ELR (cell line): ENCODE measurements around the gene VPS33A.
A peak's percentile ranks its signal among the peaks of the same experiment; 100 is the strongest.

ENCODE experiments used
- DNase-seq: peaks from one replicate; pipeline ENCODE4 v3.0.0-alpha.2; 2015; ENCODE audit warnings: low read depth

VPS33A gene

GRCh38 chr12:122250536-122250935, 15.8 kb downstream of the VPS33A start:
- DNase-seq = no peak

- DNase-seq = no peak
These were observed 16.2 kb downstream of the VPS33A start for GRCh38 chr12:122250047-122250446.

- DNase-seq = no peak
These were observed 20.7 kb downstream of the VPS33A start for GRCh38 chr12:122245553-122245952.

- DNase-seq = no peak
These were observed 21.5 kb downstream of the VPS33A start for GRCh38 chr12:122244565-122245371.

GRCh38 chr12:122243965-122244364, 22.3 kb downstream of the VPS33A start:
- DNase-seq = no peak

GRCh38 chr12:122238861-122239260, 27.4 kb downstream of the VPS33A start:
- DNase-seq = no peak

GRCh38 chr12:122235741-122236140, 30.6 kb downstream of the VPS33A start:
- DNase-seq = no peak

- DNase-seq = no peak
These were observed 33.6 kb downstream of the VPS33A start for GRCh38 chr12:122232691-122233090.

- DNase-seq = no peak
These were observed 35.5 kb downstream of the VPS33A start for GRCh38 chr12:122230798-122231197.

GRCh38 chr12:122228092-122228491, 38.2 kb downstream of the VPS33A start:
- no peak for DNase-seq

GRCh38 chr12:122227341-122227740, 39.0 kb downstream of the VPS33A start:
- no peak for DNase-seq

- DNase-seq = no peak
These were observed 39.7 kb downstream of the VPS33A start for GRCh38 chr12:122226366-122227125.

- peak; percentile 99 for DNase-seq
These were observed 40.5 kb downstream of the VPS33A start, which contains the start of gene DIABLO for GRCh38 chr12:122225683-122226365. Gene DIABLO (minus strand): TSS chr12:122226052. CDS start chr12:122226014, 38 bp downstream.

GRCh38 chr12:122216445-122216844, 49.8 kb downstream of the VPS33A start:
- no peak for DNase-seq

- DNase-seq = peak; percentile 81
These were observed 50.5 kb downstream of the VPS33A start for GRCh38 chr12:122215771-122216170.

GRCh38 chr12:122208073-122208820, 58.0 kb downstream of the VPS33A start:
- no peak for DNase-seq

GRCh38 chr12:122207391-122207790, 58.9 kb downstream of the VPS33A start:
- DNase-seq = no peak

GRCh38 chr12:122206976-122207375, 59.3 kb downstream of the VPS33A start:
- no peak for DNase-seq

- DNase-seq = no peak
These were observed 60.0 kb downstream of the VPS33A start for GRCh38 chr12:122206111-122206881.

GRCh38 chr12:122205053-122205925, 61.0 kb downstream of the VPS33A start:
- DNase-seq = no peak
